Pons (tissue), 1 donor: ENCODE results near the gene CADM2.
"Not testable (repeated sequence)": the region's sequence is repeated elsewhere in the genome, so short reads cannot be mapped to it uniquely, and the experiment has no call there.

ENCODE experiments used
- DNase-seq: peaks from one replicate; pipeline ENCODE4 v3.0.0-alpha.2; 2016; ENCODE audit warnings: low spot score

CADM2 gene

DNA sequence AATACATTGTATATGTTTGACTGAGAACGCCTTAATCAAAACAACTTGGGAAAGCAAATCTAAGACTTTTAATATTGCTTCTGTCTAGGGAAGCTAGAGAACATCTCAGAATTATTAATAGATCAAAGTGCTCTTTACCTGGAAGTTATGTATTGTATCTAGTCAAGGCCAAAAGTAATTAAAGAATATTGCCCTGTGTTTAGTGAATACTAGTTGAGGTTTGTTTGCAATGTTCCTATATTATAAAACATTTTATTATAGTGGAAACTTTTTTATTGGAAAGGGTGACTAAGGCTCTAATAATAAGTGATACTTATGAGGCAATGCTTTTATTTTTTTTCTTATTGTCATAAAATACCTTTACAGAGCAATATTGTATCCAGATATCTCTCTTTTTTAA is 118.2 kb downstream of the CADM2 start:
- no peak for DNase-seq

DNA sequence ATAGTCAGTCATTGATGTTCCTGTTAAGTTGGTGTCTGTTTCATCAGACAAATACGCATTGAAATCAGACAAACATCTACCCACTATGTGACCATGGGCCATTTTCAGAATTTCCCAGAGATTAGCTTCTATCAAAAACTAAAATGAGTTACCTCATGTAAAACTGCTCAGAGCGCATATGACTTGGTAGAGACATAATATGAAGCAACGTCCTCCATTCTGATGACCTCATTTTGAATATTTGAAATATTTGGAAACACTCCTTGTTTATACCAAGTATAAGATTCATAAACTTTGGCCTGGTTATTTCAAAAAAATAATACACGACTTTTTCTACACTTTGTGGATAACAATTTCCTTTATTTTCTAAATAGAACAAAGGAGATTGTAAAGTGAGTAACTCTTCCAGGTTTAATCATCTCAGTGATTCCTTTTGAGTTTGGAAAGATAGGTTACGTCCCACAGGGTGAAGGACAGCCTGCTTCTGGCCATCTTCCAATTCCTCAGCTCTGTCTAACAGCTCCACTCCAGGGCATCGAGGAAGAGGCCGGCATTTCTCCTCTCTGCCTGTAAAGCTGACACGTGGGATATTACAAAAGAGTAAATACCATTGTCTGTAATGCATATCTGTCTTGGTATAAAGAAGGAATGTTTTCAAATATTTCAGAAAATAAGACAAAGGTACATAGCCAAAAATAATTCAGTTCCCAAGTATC is 122.6 kb downstream of the CADM2 start:
- DNase-seq, result peak; percentile 85

- no peak for DNase-seq
Observed at GRCh38 chr3:85090495-85090894, 131.7 kb downstream of the CADM2 start.

GRCh38 chr3:85100316-85100715 is 141.5 kb downstream of the CADM2 start:
- no peak for DNase-seq

DNA sequence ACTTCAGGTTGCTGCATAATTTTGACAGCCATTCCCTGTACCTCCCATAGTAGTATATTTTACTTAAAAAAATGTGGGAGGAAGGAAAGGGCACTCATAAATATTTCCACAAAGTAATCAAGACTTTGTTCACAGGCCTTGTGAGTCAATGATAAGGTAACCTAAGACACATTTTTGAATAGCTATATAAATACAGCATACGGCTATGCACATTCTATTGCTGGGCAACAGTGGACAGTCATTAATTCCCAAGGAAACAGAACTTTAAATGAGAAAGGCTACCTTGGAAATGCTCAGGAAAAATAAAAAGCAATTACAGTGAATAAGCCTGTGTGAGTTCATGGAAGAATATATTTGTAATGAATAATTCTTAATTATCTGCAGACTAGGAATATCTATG is 144.0 kb downstream of the CADM2 start:
- no peak for DNase-seq

DNA sequence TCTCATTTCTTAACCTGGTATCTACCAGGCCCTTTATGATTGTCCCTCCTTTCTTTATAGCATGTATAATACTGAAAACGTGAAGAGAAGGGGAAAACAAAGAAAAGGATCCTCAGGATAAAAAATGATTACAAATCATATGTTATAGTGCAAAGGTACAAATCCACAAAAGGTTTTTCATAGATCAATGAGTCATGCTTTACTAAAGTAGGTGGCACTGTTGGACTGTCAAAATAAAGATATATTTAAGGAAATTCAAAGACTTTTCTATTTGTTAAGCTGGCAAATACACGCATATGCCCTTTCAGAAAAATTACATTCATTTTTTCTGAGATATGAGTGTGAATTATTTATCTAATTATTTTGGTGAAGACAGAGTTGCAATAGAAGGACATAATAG is 151.6 kb downstream of the CADM2 start:
- DNase-seq, result no peak

DNA sequence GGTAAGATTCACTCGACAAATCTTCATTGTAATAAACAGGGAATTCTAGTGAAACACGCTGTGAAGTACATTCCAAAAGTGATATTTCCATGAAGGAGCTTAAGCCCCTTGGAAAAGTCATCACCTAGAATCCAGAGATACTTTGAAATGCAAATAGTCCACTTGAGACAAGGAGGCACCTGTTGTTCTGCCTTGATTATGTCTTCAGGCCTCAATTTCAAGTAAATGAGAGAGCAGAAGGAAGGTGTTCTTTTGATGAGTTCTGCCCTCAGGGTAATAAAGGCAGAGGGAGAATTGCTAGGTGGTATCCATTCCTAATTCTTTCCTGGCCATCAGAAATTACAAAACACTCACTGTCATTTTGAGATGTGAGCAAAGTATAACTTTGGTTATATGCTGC is 162.1 kb downstream of the CADM2 start:
- no peak for DNase-seq

DNA sequence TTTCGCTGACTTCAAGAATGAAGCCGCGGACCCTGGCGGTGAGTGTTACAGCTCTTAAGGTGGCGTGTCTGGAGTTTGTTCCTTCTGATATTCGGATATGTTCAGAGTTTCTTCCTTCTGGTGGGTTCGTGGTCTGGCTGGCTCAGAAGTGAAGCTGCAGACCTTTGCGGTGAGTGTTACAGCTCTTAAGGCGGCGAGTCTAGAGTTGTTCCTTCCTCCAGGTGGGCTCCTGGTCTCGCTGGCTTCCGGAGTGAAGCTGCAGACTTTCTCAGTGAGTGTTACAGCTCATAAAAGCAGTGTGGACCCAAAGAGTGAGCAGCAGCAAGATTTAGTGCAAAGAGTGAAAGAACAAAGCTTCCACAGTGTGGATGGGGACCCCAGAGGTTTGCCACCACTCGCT is 174.1 kb downstream of the CADM2 start:
- DNase-seq, result not testable (repeated sequence)

DNA sequence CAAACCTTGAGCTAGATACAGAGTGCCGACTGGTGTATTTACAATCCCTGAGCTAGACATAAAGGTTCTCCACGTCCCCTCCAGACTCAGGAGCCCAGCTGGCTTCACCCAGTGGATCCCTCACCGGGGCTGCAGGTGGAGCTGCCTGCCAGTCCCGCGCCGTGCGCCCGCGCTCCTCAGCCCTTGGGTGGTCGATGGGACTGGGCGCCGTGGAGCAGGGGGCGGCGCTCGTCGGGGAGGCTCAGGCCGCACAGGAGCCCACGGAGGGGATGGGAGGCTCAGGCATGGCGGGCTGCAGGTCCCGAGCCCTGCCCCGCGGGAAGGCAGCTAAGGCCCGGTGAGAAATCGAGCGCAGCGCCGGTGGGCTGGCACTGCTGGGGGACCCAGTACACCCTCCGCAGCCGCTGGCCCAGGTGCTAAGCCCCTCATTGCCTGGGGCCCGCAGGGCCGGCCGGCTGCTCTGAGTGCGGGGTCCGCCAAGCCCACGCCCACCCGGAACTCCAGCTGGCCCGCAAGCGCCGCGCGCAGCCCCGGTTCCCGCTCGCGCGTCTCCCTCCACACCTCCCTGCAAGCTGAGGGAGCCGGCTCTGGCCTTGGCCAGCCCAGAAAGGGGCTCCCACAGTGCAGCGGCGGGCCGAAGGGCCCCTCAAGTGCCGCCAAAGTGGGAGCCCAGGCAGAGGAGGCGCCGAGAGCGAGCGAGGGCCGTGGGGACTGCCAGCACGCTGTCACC is 175.1 kb downstream of the CADM2 start:
- not testable (repeated sequence) for DNase-seq

- no peak for DNase-seq
Observed at GRCh38 chr3:85142626-85143025, 183.8 kb downstream of the CADM2 start.

- peak; percentile 37 for DNase-seq
Observed at GRCh38 chr3:85148036-85148435, 189.2 kb downstream of the CADM2 start.

DNA sequence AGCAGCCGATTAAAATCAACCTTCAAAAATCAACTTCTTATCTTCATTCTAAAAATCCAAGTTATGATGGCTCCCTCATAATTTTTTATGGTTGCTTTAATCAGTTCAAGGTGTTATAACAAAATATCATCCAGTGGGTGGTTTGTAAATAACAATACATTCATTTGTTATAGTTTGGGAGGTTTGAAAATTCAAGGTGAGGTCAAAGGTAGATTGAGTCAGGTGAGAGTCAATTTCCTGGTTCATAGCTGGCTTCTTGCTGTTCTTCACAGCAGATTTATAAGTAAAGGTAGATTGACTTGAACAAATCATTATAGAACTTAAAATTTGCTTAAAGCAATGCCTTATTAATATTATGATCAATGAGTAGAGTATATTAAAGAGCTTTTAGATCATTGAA is 192.8 kb downstream of the CADM2 start:
- DNase-seq, result no peak

DNA sequence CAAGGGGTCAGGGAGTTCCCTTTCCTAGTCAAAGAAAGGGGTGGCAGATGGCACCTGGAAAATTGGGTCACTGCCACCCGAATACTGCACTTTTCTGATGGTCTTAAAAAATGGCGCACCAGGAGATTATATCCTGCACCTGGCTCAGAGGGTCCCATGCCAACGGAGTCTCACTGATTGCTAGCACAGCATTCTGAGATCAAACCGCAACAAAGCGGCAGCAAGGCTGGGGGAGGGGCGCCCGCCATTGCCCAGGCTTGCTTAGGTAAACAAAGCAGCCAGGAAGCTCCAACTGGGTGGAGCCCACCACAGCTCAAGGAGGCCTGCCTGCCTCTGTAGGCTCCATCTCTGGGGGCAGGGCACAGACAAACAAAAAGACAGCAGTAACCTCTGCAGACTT is 194.5 kb downstream of the CADM2 start:
- DNase-seq, result not testable (repeated sequence)

- DNase-seq, result no peak
Observed at GRCh38 chr3:85159376-85159775, 200.6 kb downstream of the CADM2 start.

DNA sequence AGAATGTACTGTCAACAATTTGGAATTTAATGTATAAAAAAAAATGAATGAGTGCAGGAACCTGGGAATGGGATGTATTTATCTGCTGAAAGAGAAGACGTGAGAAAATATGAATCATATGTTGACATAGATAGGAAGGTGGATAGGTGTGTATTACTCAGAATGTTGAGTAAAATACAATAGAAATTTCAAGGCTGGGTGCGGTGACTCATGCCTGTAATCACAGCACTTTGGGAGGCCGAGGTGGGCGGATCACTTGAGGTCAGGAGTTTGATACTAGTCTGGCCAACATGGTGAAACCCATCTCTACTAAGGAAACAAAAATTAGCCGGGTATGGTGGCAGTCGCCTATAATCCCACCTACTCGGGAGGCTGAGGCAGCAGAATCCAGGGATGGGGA is 202.8 kb downstream of the CADM2 start:
- no peak for DNase-seq

DNA sequence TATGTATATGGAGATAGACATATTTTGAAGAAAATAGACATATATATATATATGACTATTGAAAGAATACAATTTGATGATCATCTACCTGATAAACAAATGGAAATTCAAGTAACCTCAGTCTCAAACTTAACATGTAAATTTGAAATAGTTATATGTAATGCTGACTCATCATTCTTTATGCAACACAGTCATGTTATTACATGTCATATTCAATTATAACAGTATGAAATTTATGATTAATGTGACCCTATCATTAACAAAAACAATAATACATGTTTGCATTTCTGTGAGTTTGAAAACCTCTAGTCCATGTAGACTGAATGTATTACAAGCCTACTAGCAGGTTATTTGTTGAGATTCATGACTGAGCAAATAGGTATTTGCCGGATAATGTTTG is 204.1 kb downstream of the CADM2 start:
- no peak for DNase-seq

- no peak for DNase-seq
Observed at GRCh38 chr3:85164436-85164835, 205.6 kb downstream of the CADM2 start.

GRCh38 chr3:85167576-85167975 is 208.8 kb downstream of the CADM2 start:
- no peak for DNase-seq

DNA sequence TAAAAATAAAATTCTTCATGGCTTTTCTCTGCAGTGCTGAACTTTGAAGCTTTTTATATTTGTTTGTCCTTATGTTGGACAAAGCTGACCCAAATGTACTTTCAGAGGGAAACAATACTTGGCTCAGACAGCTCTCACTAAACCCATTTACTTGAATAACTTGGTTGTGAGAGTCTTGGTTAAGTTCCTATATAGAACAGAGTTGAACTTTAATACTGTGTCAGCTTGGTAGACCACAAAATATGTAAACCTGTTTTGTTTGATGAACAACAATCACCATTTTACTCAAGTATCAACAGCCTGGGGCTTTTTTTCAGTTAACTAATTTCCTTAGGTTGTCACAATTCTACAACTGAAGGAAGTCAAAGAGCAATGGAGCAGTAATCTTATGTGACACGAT is 211.9 kb downstream of the CADM2 start:
- no peak for DNase-seq

DNA sequence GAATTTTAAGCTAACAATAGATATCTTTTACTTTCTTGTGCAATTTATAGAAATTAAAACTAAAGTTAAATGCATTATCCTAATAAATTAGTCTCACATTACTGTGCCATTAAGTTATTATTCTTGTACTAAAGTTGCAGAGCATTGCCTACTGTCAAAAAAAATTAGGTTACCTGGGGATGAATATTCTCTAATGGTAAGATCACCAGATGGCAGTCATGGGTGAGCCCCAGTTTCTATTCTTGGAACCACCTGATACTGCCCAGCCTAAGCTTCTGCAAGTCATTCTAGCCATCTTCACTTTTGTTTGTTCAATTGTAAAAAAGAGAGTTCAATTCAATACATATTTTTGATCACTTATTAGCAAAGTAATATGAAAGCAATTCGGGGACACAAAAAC is 213.2 kb downstream of the CADM2 start:
- no peak for DNase-seq

- DNase-seq, result no peak
Observed at GRCh38 chr3:85176799-85177198, 218.0 kb downstream of the CADM2 start.

DNA sequence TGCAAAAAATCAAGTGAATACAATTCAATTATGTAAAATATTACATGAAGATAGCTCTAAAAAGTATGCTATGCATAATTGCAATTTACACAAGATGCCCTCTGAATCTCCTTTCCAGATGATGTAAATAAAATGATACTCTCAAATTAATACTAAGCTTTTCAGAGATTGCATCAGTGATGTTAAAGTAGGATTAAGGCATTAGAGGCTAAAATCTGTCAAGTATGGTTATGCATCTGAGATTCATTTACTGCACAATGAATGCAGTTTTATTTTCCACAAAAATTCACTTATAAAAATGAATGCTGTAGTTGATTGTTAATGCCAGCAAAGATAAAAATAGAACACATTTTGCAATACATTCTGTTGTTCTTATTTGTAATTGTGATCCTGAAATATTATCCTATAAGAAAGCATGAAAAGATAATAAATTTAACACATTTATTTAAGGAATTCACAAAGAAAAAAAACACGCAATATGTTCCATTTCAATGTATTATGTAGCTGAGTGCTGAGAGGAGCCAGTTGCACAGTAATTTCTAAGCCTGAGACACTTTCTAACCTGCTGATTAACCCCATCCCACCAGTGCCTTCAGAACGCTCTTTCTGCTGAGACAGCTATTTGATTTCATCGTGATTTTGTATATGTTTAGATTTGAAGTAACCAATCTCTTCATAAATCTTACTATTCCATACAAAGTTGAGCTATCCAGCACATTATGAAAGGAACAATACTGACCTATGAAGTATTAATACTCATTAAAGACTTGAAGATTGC is 224.4 kb downstream of the CADM2 start:
- DNase-seq, result no peak

DNA sequence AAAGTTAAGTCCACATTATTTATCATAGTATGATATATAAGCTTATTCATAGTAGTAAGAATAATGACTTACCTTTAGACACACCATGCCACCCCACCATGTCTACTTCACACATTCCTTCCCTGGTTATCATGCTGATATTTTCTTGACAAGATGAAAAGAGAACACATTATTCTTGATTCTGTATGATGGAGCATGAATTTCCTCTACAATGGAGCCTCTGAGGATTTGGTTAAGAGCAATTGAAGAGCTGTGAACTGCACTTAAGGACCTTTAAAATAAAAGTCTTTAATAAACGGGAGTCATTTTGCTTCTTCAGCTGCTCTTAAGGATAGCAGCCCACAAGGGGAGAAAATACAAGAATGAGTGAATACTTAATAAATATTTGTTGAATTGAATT is 226.7 kb downstream of the CADM2 start:
- no peak for DNase-seq
